Upper lobe of right lung (tissue), 1 donor: ENCODE measurements around the gene RIBC2. TPM values are rescaled to one million over a fixed set of nuclear protein-coding genes. Genes with fewer than 3 reads are reported as not detected.
"Not testable (repeated sequence)": the region's sequence is repeated elsewhere in the genome, so short reads cannot be mapped to it uniquely, and the experiment has no call there.

ENCODE experiments used
- ATAC-seq: fragments of 200-7000 bp; cut with Tn5 transposase; one replicate; pipeline ENCODE4 v1.9.1; 2020; ENCODE audit warnings: mild to moderate bottlenecking, moderate library complexity
- DNase-seq: peaks from one replicate; pipeline ENCODE4 v3.0.0-alpha.2; 2020
- H3K27ac ChIP-seq: fragments of 200-600 bp; one replicate; pipeline ENCODE4 v1.8.0; 2022
- H3K27me3 ChIP-seq: fragments of 200-600 bp; one replicate; pipeline ENCODE4 v1.8.0; 2022; ENCODE audit warnings: mild to moderate bottlenecking
- H3K36me3 ChIP-seq: fragments of 200-600 bp; one replicate; pipeline ENCODE4 v1.8.0; 2022
- H3K4me1 ChIP-seq: fragments of 200-600 bp; one replicate; pipeline ENCODE4 v1.8.0; 2022
- H3K4me3 ChIP-seq: fragments of 200-600 bp; one replicate; pipeline ENCODE4 v1.8.0; 2022; ENCODE audit warnings: mild to moderate bottlenecking
- H3K9me3 ChIP-seq: fragments of 200-600 bp; one replicate; pipeline ENCODE4 v1.8.0; 2022
- CTCF ChIP-seq: fragments of 200-600 bp; IDR thresholded peaks from one replicate; pipeline ENCODE4 v1.8.0; 2022; ENCODE audit warnings: antibody characterized with exemption
- intact Hi-C: fragments of 100-400 bp; cut with DNase I; formaldehyde crosslinking; loops from one replicate; pipeline ENCODE4 v1.11.0; 2022
- total RNA-seq: library from RNA; stranded (reverse); fragmentation: NEBNext Ultra II Directional; extraction: Animal tissue kit (Norgen Biotek cat#: 25700); gene quantifications from one replicate; pipeline ENCODE4 v1.2.1, GENCODE V29; 2021
- donor health status: DM: no; HTN: yes; CAD: no; lungs with severe emphysema.

The RIBC2 gene
- total RNA-seq, 1 donor from 2014 or later = not detected

DNA sequence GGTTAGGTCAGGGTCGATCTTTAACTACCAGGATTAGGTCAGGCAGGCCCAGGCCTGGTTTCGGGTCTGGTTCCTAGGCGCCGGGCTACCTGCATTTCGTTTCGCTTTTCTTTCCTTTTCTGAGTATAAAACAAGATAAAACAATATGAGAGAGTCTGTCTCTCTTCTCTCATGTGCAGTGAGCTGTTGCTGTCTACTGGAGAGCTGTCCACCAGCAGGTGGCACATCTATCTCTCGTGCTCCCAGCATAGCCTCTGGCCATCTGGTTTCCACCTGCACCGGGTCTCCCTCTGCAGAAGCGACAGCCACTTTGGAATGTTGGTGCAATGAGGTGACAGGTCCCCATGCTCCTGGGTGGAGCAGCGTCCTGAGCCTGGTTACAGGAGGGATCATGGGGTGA is 27.6 kb downstream of the RIBC2 start:
- H3K27me3 ChIP-seq = no peaks in the 10 kb centered on the region
- no peak overlapping the region for H3K4me3 ChIP-seq
- TF ChIP-seq CTCF = peak; percentile 56
- DNase-seq (no peak), ATAC-seq (peak; percentile 89)
- H3K27ac ChIP-seq = no peak overlapping the region
- intact Hi-C loops = no loop called here
- H3K4me1 ChIP-seq = no peaks in the 10 kb centered on the region
- no peaks in the 10 kb centered on the region for H3K9me3 ChIP-seq
- H3K36me3 ChIP-seq = no peaks in the 10 kb centered on the region

DNA sequence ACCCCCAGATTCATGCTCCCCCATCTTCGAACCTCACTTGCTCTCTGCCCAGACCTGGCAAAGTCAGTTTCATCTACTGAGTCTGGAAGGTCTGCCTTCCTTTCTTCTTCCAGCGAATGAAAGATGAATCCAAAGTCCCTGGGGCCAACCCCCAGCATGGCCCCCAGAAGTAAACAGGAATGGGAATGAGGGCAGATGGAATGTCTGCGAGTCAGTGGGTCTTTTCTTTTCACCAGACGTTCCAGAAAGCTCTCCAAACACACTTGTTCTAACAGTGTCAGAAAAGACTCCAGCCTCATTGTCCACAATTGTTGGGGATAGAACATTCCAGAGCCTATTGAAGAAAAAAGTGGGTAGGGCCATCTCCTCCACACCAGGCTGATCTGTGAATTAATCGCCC is 28.6 kb downstream of the RIBC2 start:
- intact Hi-C loops = no loop called here
- H3K27ac ChIP-seq = no peak overlapping the region
- H3K27me3 ChIP-seq = no peaks in the 10 kb centered on the region
- no peaks in the 10 kb centered on the region for H3K9me3 ChIP-seq
- H3K4me3 ChIP-seq = no peak overlapping the region
- no peak for TF ChIP-seq CTCF
- H3K4me1 ChIP-seq = no peaks in the 10 kb centered on the region
- ATAC-seq (no peak), DNase-seq (no peak)
- H3K36me3 ChIP-seq = no peaks in the 10 kb centered on the region

DNA sequence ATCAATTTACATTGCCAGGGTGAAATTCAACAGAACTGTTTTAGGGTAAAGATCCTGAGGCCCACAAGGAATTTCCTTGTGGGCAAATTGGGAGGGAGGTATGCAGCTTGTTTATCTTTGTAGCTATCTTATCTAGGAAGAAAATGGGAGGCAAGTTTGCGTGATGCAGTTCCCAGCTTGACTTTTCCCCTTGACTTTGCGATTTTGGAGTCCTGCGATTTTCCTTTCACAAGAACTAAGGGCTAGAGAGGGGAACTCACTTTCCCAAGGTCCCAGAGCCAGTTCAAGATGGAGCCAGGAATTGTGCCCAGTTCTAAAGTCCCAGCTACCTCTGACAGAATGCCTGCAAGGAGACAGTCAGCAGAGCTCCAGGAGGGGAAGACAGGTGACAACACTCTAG is 30.7 kb downstream of the RIBC2 start:
- Histone ChIP-seq H3K9me3 (no peaks in the 10 kb centered on the region), H3K4me3 (no peak overlapping the region), H3K4me1 (no peaks in the 10 kb centered on the region), H3K27ac (no peak overlapping the region), H3K27me3 (no peaks in the 10 kb centered on the region), H3K36me3 (no peaks in the 10 kb centered on the region)
- intact Hi-C loops = no loop called here
- TF ChIP-seq CTCF = no peak
- no peak for ATAC-seq
- DNase-seq = no peak

DNA sequence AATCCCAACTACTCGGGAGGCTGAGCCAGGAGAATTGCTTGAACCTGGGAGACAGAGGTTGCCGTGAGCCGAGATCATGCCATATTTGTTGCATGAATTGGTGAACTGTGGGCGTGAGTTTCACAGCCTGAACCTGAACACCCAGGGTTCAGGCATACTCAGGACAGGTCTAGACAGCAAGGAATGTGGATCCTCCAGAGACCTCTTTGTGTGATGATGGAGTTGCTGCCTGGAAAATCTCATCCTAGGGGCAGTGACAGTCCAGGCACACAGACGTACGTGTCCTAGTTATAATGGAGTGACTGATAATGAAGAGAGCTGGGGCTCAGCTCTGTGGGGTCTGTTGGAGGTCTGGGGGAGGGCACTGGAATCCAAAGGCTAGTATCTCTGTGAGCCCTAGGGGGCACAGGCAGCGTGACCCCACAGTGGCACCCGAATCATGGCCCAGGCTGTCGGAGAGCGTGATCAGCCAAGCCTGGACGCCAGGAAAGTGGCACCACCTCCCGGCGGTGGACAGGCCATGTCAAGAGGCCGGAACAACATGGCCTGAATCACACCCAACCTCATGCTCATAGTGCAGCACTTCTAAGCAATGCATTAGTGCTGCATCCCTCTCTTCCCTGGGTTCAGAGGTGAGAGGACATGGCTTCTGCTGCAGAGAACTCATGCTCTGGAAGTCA is 31.7 kb downstream of the RIBC2 start:
- no peak overlapping the region for H3K4me3 ChIP-seq
- H3K9me3 ChIP-seq = no peaks in the 10 kb centered on the region
- DNase-seq (no peak), ATAC-seq (peak; percentile 19)
- no peaks in the 10 kb centered on the region for H3K27me3 ChIP-seq
- no peaks in the 10 kb centered on the region for H3K36me3 ChIP-seq
- no peak overlapping the region for H3K27ac ChIP-seq
- no peak for TF ChIP-seq CTCF
- peaks cover 3% of the 10 kb centered on the region for H3K4me1 ChIP-seq
- intact Hi-C loops = no loop called here

DNA sequence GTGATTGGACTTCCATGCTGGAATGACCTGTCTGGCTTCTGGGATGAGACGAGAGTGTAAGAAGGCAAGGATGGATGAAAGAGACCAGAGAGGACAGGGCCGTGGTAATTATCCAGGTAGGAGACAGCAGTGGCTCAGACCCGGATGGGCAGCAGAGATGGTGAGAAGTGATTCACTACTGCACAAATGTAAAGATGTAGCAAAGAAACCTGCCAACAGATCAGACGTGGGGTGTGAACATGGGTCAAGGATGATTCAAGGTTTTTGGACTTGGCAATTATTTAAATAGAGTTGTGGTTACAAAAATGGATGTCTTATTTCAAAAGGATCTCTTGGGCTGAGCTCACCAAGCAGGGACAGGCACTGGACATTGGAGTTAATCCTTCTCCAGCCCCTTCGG is 32.7 kb downstream of the RIBC2 start:
- intact Hi-C loops = no loop called here
- DNase-seq = no peak

GRCh38 chr22:45447596-45447995 is 34.1 kb downstream of the RIBC2 start:
- H3K9me3 ChIP-seq, H3K27ac ChIP-seq, intact Hi-C loops, H3K36me3 ChIP-seq, H3K27me3 ChIP-seq, ATAC-seq, DNase-seq, H3K4me3 ChIP-seq: not testable (repeated sequence)
- peaks cover 11% of the 10 kb centered on the region for H3K4me1 ChIP-seq

More for the DNA sequence above, 32.7 kb downstream of the RIBC2 start:
- ATAC-seq = no peak
- H3K4me3 ChIP-seq = no peak overlapping the region
- H3K27ac ChIP-seq = no peak overlapping the region
- no peaks in the 10 kb centered on the region for H3K27me3 ChIP-seq
- H3K9me3 ChIP-seq = no peaks in the 10 kb centered on the region
- no peak for TF ChIP-seq CTCF
- peaks cover 11% of the 10 kb centered on the region for H3K4me1 ChIP-seq
- no peaks in the 10 kb centered on the region for H3K36me3 ChIP-seq
